ENCODE measurements around the gene TSSC4. TPM values are rescaled to one million over a fixed set of nuclear protein-coding genes. Genes with fewer than 3 reads are reported as not detected.

The TSSC4 gene
- total and polyA plus RNA-seq, 9 of the 15 experiments (the other 6 are each of a cell fraction or from before 2014, with no cell fraction given) = 0.41 to 54.2 (median 11.0) TPM

DNA sequence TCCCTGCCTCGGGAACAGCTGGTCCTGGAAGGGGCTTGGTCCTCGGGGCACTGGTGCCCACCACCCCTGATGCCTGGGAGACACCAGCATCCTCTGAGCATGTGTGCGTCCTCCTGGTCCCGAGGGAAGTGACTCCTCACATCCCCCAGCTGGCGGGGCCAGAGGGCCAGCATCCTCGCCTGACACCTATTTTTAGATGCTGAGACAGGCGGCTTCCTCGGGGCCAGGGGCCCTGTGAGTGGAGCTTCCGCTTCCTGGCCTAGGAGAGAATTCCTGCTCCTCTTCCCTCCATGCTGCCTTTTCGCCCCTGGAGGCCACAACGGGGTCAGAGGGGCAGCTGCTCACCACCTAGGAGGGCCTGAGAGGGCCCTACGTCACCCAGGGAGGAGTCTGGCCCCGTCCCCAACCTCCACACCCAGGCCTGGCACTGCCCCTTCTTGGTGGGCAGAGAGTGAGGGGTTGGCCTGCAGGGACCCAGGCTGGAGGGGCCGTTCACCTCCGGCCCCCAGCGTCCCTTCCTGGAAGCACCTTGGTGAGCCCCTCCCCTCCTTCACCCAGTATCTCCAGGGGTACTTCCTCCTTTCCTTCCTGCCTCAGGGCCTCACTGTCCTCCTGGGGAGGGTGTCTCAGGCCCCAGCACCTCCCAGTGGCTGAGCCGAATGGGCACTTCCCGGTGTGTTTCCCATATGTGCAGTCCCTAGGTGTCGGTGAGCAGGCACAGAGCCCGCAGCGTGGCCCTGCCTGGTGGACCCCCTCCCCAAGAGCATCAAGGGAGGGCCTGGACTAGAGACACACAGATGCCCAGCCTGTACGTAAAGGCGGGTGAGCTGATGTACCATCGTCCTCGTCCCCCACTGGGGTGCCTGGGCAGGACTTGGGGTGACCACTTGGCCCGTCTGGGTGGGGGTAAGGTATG lies 17.4 kb upstream of the TSSC4 start (continued):
- no peak for TF ChIP-seq ZNF263 (CRISPR knock-in tag; IDR thresholded peaks at IDR 0.05; ENCODE audit: borderline replicate concordance)
- no peak for TF ChIP-seq ZNF282 (CRISPR knock-in tag; IDR thresholded peaks at IDR 0.05)

DNA sequence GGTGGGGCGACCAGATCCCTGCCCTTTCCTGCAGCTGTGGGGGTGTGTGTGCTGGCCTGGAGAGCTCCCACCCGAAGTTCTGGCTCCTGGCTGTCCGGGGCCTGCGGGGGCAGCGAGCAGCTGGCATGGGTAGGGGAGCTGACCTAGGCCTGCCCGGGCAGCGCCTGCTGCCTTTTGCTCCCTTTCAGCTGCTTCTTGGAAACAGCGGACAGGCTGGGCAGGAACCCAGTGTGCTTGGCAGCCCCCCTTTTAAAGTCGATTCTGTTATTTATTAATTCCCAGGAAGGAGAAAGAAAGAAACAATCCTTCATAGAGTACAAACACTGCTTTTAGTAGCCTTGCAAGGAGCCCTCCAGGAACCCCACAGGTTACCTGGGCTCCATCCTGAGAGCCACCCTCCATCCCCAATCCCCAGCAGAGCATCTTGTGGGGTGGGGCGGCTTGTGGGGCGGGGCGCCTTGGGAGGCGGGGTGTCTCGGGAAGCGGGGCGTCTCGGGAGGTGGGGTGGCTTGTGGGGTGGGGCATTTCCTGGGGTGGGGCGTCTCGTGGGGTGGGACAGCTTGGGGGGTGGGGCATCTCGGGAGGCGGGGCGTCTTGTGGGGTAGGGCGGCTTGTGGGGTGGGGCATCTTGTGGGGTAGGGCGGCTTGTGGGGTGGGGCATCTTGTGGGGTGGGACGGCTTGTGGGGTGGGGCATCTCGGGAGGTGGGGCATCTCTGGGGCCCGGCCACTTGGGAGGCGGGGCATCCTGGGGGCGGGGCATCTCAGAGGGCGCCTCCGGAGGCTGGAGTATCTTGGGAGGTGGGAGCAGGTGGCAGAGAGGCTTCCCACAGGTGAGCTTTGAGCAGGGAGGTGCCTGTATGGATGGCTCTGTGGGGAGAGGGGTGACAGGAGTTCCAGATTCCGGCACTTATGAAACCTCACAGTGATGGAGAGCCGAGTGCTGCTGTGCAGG lies 16.4 kb upstream of the TSSC4 start:
- peaks cover 90% of the 10 kb centered on the region for H3K79me2 ChIP-seq (ENCODE audit: control insufficient read depth, insufficient read depth, low read length)
- H3K4me2 ChIP-seq (ENCODE audit: insufficient read depth, low read length) = no peak overlapping the region
- no peak for TF ChIP-seq CBX5 (IDR thresholded peaks at IDR 0.05; ENCODE audit: borderline replicate concordance, low read depth)
- TF ChIP-seq, protein P1, sequence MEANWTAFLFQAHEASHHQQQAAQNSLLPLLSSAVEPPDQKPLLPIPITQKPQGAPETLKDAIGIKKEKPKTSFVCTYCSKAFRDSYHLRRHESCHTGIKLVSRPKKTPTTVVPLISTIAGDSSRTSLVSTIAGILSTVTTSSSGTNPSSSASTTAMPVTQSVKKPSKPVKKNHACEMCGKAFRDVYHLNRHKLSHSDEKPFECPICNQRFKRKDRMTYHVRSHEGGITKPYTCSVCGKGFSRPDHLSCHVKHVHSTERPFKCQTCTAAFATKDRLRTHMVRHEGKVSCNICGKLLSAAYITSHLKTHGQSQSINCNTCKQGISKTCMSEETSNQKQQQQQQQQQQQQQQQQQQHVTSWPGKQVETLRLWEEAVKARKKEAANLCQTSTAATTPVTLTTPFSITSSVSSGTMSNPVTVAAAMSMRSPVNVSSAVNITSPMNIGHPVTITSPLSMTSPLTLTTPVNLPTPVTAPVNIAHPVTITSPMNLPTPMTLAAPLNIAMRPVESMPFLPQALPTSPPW (CRISPR knock-in tag; IDR thresholded peaks at IDR 0.05) = peak; percentile 35
- peaks cover 27% of the 10 kb centered on the region for H3K9me1 ChIP-seq (ENCODE audit: control insufficient read depth, insufficient read depth, low read length)
- intact Hi-C loops (cut with micrococcal nuclease) (no loop called here), in situ Hi-C loops (cut with MboI) (no loop called here)
- 0 out of 4 replicates have a peak overlapping the region, but pooled peaks of 1 of the 2 experiments have one; percentile 45 for H3K9ac ChIP-seq (ENCODE audit: insufficient read depth in 1 of 2, low read depth in 2 of 2, low read length in 2 of 2)
- no TSS peak for BruUV-seq (replicated peaks)
- H2AFZ ChIP-seq (ENCODE audit: low read depth, low read length) = no peak overlapping the region
- peaks cover 10 to 88% of the 10 kb centered on the region in 2 experiments; a peak in 3 of 5 replicates for H3K4me1 ChIP-seq (replicated peaks in 1 of 2; ENCODE audit: control insufficient read depth in 2 of 2, insufficient read depth in 2 of 2, low read length in 2 of 2)
- POLR2A ChIA-PET = interaction anchor here (0.6 to 1.0 kb wide), 3 partner anchors 18 to 1528 kb away, joined by 3 read pairs; no protein-coding TSS in a partner anchor
- FAIRE-seq (peak; percentile 26), ATAC-seq (peak; percentile 82), DNase-seq (ENCODE audit: extremely low read depth in 1 of 4, low spot score in 3 of 4) (peak; percentile 73 to 89 (median 86))
- CTCF ChIA-PET (ENCODE audit: low intra/inter-chr PET ratio) = no interaction called here
- H3K36me3 ChIP-seq (ENCODE audit: control insufficient read depth, insufficient read depth, low read length) = peaks cover 52% of the 10 kb centered on the region; the same call in 2 of the 3 replicates
- H3K27ac ChIP-seq (ENCODE audit: extremely low read depth, low read depth, low read length) = no peak overlapping the region
- H4K20me1 ChIP-seq (replicated peaks; ENCODE audit: control insufficient read depth, insufficient read depth, low read length) = peaks cover 64% of the 10 kb centered on the region
- H3K9me3 ChIP-seq (replicated peaks; ENCODE audit: control insufficient read depth, insufficient read depth, low read depth, low read length) = no peaks in the 10 kb centered on the region
- no peak overlapping the region for H3K4me3 ChIP-seq
- 84% methylated on average over 8 of the region's 33 CpGs for WGBS (ENCODE audit: insufficient coverage, low coverage, missing lambda C conversion rate)
- no peaks in the 10 kb centered on the region for H3K27me3 ChIP-seq (ENCODE audit: control insufficient read depth in 2 of 2, insufficient read depth in 2 of 2, low read length in 2 of 2)

All from K562 (cell line).